Large intestine (tissue), 3 donors: ENCODE results near the gene NFIB. TPM values are rescaled to one million over a fixed set of nuclear protein-coding genes. Genes with fewer than 3 reads are reported as not detected.

Experiments
- DNase-seq, 2 donors: peaks; one replicate each; pipeline versions ENCODE4 v3.0.0 to v3.0.0-alpha.2; 2013
- H3K27ac ChIP-seq: one replicate; pipeline ENCODE4 v1.5.1; 2013; ENCODE audit warnings: low read length
- H3K27me3 ChIP-seq: 2 replicates; pipeline ENCODE4 v1.6.1; 2013; ENCODE audit warnings: low read length; ENCODE audit not compliant: control insufficient read depth, insufficient read depth
- H3K36me3 ChIP-seq: 2 replicates; pipeline ENCODE4 v1.6.1; 2013; ENCODE audit warnings: low read length; ENCODE audit not compliant: control insufficient read depth, insufficient read depth
- H3K4me1 ChIP-seq: one replicate; pipeline ENCODE4 v1.6.1; 2013; ENCODE audit warnings: low read length; ENCODE audit not compliant: control insufficient read depth, insufficient read depth
- H3K4me3 ChIP-seq: one replicate; pipeline ENCODE4 v1.5.1; 2013; ENCODE audit warnings: low read length
- H3K9me3 ChIP-seq: one replicate; pipeline ENCODE4 v1.6.1; 2013; ENCODE audit warnings: mild to moderate bottlenecking, low read depth, low read length, moderate library complexity; ENCODE audit not compliant: control insufficient read depth
- WGBS: methylation state at CpG from one replicate; pipeline ENCODE4 v1.1.5; 2013; ENCODE audit warnings: low lambda C conversion rate; ENCODE audit not compliant: insufficient coverage; 5-methylcytosine and 5-hydroxymethylcytosine counted together
- polyA plus RNA-seq: library from polyadenylated mRNA; unstranded; fragments of 120-200 nt; gene quantifications from one replicate; pipeline ENCODE4 v1.2.1, GENCODE V29; 2013

The NFIB gene
- polyA plus RNA-seq, 1 donor = 16.6 TPM

DNA sequence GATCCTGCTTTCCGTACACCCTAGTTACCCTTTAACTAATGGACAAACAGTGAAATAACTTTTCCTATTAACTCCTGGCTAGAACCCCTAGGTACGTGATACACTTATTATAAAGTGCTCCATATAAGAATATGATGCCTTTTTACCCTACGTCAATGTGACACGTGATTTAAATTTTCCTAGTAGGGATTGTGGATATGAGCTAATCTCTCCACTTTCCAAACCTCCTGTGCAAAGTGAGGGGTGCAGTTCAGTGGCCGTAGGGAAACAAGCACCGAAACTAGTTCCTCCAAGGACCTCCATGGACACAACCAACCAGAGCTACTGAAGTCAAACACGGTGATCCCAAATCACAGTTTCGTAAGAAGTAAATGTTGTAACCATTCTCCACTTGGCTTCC lies 19.3 kb downstream of the NFIB start:
- Histone ChIP-seq H3K9me3 (no peaks in the 10 kb centered on the region), H3K4me1 (no peaks in the 10 kb centered on the region), H3K27ac (no peak overlapping the region), H3K27me3 (no peaks in the 10 kb centered on the region), H3K4me3 (no peak overlapping the region), H3K36me3 (no peaks in the 10 kb centered on the region)
- WGBS = 10% methylated on average over 2 of the region's 8 CpGs
- no peak for DNase-seq

DNA sequence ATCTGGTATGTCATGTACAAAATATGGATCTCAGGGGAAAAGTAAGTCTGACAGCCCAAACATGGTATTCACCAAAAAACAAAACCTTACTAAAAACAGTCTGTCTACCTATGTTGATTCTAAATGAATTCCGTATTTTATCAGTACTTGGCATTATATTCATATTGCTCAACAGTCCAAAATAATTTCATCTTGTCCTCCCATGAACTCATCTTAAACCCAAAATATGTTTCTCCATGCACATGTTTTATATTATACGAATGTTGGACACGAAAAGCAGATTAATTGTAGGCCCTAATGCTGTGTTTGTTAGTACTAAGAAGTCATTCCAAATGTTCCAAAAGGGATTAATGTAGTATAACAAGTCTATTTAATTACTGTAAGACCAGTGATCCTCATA lies 20.1 kb downstream of the NFIB start:
- Histone ChIP-seq H3K4me3 (no peak overlapping the region), H3K9me3 (no peaks in the 10 kb centered on the region), H3K4me1 (no peaks in the 10 kb centered on the region), H3K27me3 (no peaks in the 10 kb centered on the region), H3K27ac (no peak overlapping the region), H3K36me3 (no peaks in the 10 kb centered on the region)
- no peak for DNase-seq
- WGBS = 55% methylated on average over 3 of the region's 3 CpGs

GRCh38 chr9:14292181-14292739 lies 21.7 kb downstream of the NFIB start:
- Histone ChIP-seq H3K4me3 (no peak overlapping the region), H3K27ac (peak overlapping the region; percentile 40), H3K27me3 (no peaks in the 10 kb centered on the region), H3K36me3 (no peaks in the 10 kb centered on the region), H3K9me3 (no peaks in the 10 kb centered on the region), H3K4me1 (no peaks in the 10 kb centered on the region)
- peak in 1 of 2 donors; percentile 59 for DNase-seq
- 0% methylated on average over 2 of the region's 3 CpGs for WGBS

DNA sequence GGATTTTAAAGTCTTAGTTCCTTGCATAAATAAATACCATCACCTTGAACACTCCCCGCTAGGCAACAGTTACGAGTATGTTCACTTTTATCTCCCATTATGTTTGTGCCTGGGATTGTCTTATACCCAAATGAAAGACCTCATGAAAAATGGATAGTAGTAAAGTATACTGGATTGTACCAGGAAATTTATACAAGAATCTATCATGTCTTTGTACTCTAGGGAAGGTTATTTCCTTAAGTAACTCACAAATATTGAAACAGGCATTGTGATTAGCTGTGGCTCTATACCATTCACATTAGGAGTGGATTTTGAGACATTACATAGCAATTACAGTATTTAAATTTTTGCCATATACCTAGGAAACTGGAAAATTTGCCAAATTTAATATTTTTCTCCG lies 24.0 kb downstream of the NFIB start:
- no peak for DNase-seq
- no peaks in the 10 kb centered on the region for H3K9me3 ChIP-seq
- H3K27ac ChIP-seq = no peak overlapping the region
- no peak overlapping the region for H3K4me3 ChIP-seq
- no peaks in the 10 kb centered on the region for H3K36me3 ChIP-seq
- H3K4me1 ChIP-seq = no peaks in the 10 kb centered on the region
- no peaks in the 10 kb centered on the region for H3K27me3 ChIP-seq
- 61% methylated on average over 3 of the region's 3 CpGs for WGBS

- DNase-seq = no peak
- Histone ChIP-seq H3K27ac (no peak overlapping the region), H3K27me3 (no peaks in the 10 kb centered on the region), H3K36me3 (no peaks in the 10 kb centered on the region), H3K4me3 (no peak overlapping the region), H3K4me1 (peaks cover 5% of the 10 kb centered on the region), H3K9me3 (no peaks in the 10 kb centered on the region)
- WGBS = 97% methylated on average over 4 of the region's 4 CpGs
Measured at GRCh38 chr9:14288433-14288832, 25.5 kb downstream of the NFIB start.

- H3K36me3 ChIP-seq = no peaks in the 10 kb centered on the region
- no CpG with 5 or more reads among the region's 1 CpG for WGBS
- H3K4me1 ChIP-seq = peaks cover 11% of the 10 kb centered on the region
- no peak for DNase-seq
- H3K27me3 ChIP-seq = no peaks in the 10 kb centered on the region
- no peak overlapping the region for H3K27ac ChIP-seq
- no peaks in the 10 kb centered on the region for H3K9me3 ChIP-seq
- H3K4me3 ChIP-seq = no peak overlapping the region
Measured at GRCh38 chr9:14286121-14286520, 27.8 kb downstream of the NFIB start.

DNA sequence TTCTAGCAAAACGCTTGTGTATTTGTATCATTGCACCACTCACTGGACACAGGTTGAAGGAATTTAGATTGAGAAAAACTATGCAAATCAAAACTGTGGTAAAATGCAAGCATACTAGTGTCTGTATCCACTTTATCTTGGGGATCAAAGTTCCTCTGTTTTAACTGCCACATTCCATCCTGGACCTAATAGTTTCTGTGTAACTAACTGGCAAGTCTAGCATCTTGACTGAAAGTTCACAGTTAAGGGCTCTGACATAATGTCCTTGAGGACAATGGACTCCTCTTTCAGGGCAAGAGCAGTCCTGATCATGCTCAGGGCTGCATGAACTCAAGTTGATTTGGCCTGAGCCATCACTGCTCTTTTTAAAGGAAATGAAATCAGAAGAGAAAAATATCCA lies 30.7 kb downstream of the NFIB start:
- Histone ChIP-seq H3K36me3 (no peaks in the 10 kb centered on the region), H3K27ac (peak overlapping the region; percentile 49), H3K4me3 (no peak overlapping the region), H3K4me1 (peaks cover 11% of the 10 kb centered on the region), H3K9me3 (no peaks in the 10 kb centered on the region), H3K27me3 (no peaks in the 10 kb centered on the region)
- peak; percentile 69 to 80 for DNase-seq
- WGBS = no CpG with 5 or more reads among the region's 1 CpG

GRCh38 chr9:14281876-14282275 lies 32.1 kb downstream of the NFIB start:
- Histone ChIP-seq H3K4me1 (peaks cover 11% of the 10 kb centered on the region), H3K36me3 (no peaks in the 10 kb centered on the region), H3K9me3 (no peaks in the 10 kb centered on the region), H3K27me3 (no peaks in the 10 kb centered on the region), H3K4me3 (no peak overlapping the region), H3K27ac (no peak overlapping the region)
- DNase-seq = no peak

- peaks cover 11% of the 10 kb centered on the region for H3K4me1 ChIP-seq
- H3K36me3 ChIP-seq = no peaks in the 10 kb centered on the region
- DNase-seq = no peak
- no peaks in the 10 kb centered on the region for H3K27me3 ChIP-seq
- H3K9me3 ChIP-seq = no peaks in the 10 kb centered on the region
- WGBS = no CpG with 5 or more reads among the region's 1 CpG
- no peak overlapping the region for H3K4me3 ChIP-seq
- no peak overlapping the region for H3K27ac ChIP-seq
Measured at GRCh38 chr9:14281136-14281795, 32.7 kb downstream of the NFIB start.

DNA sequence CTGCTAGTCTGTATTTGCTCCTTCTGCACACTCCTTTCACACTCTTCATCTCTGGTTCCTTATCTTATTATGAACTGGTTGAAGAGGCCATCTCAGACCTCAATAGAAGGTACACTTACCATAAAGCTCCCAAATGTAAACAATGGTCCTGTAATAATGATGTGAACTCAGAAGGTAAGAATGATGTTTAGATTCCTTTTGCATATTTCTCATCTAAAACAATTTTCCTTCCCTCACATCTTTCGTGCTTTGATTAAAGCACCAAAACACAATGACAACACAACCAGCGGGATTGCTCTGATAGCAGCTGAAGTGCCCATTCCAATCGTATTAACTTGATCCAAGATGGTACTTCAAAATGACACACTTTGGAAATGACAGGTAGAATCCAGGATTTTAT lies 34.3 kb downstream of the NFIB start:
- H3K4me3 ChIP-seq = no peak overlapping the region
- H3K36me3 ChIP-seq = no peaks in the 10 kb centered on the region
- no peak overlapping the region for H3K27ac ChIP-seq
- no peak for DNase-seq
- 100% methylated on average over 1 of the region's 3 CpGs for WGBS
- H3K9me3 ChIP-seq = no peaks in the 10 kb centered on the region
- H3K4me1 ChIP-seq = peaks cover 11% of the 10 kb centered on the region
- no peaks in the 10 kb centered on the region for H3K27me3 ChIP-seq

- no peak overlapping the region for H3K4me3 ChIP-seq
- H3K36me3 ChIP-seq = no peaks in the 10 kb centered on the region
- WGBS = 93% methylated on average over 2 of the region's 5 CpGs
- no peaks in the 10 kb centered on the region for H3K27me3 ChIP-seq
- DNase-seq = no peak
- H3K27ac ChIP-seq = no peak overlapping the region
- H3K4me1 ChIP-seq = peaks cover 4% of the 10 kb centered on the region
- H3K9me3 ChIP-seq = no peaks in the 10 kb centered on the region
Measured at GRCh38 chr9:14278291-14278721, 35.6 kb downstream of the NFIB start.
